Lung (tissue), 12 donors: ENCODE data around the gene PDE1C. TPM values are rescaled to one million over a fixed set of nuclear protein-coding genes. Genes with fewer than 3 reads are reported as not detected.

Experiments used
- ATAC-seq: fragments of 200-7000 bp; cut with Tn5 transposase; one replicate; pipeline ENCODE4 v1.9.1; 2020; ENCODE audit warnings: moderate number of reproducible peaks; ENCODE audit not compliant: insufficient read depth, low FRiP score
- DNase-seq, 3 donors: peaks; one replicate each; pipeline ENCODE4 v3.0.0-alpha.2; 2013 to 2017
- H3K27ac ChIP-seq, 2 donors: one replicate each; pipeline ENCODE4 v1.5.1; 2013; ENCODE audit warnings: mild to moderate bottlenecking in 2 of 2, moderate library complexity in 2 of 2, control low read depth in 1 of 2, inconsistent platforms in 1 of 2, low read depth in 1 of 2, low read length in 1 of 2
- H3K27me3 ChIP-seq, 3 donors: one replicate each; pipeline ENCODE4 v1.5.1; 2013; ENCODE audit warnings: low read length in 2 of 3; ENCODE audit not compliant: control insufficient read depth in 3 of 3, insufficient read depth in 3 of 3
- H3K36me3 ChIP-seq, 4 donors: one replicate each; pipeline ENCODE4 v1.5.1; 2013; ENCODE audit warnings: low read length in 4 of 4, mild to moderate bottlenecking in 1 of 4, moderate library complexity in 1 of 4; ENCODE audit not compliant: control insufficient read depth in 4 of 4, insufficient read depth in 4 of 4
- H3K4me1 ChIP-seq, 5 donors: one replicate each; pipeline ENCODE4 v1.5.1; 2013; ENCODE audit warnings: low read length in 5 of 5, mild to moderate bottlenecking in 2 of 5, moderate library complexity in 1 of 5; ENCODE audit not compliant: control insufficient read depth in 5 of 5, insufficient read depth in 5 of 5
- H3K4me3 ChIP-seq: one replicate; pipeline ENCODE4 v1.5.1; 2013; ENCODE audit warnings: mild to moderate bottlenecking, control low read depth, moderate library complexity
- H3K9ac ChIP-seq, 2 donors: one replicate each; pipeline ENCODE4 v1.5.1; 2013; ENCODE audit warnings: low read length in 2 of 2, control low read depth in 1 of 2; ENCODE audit not compliant: insufficient read depth in 1 of 2
- H3K9me3 ChIP-seq, 4 donors: one replicate each; pipeline ENCODE4 v1.5.1; 2013; ENCODE audit warnings: low read length in 3 of 4, mild to moderate bottlenecking in 1 of 4, moderate library complexity in 1 of 4; ENCODE audit not compliant: control insufficient read depth in 4 of 4, insufficient read depth in 3 of 4
- CTCF ChIP-seq: IDR thresholded peaks from 2 replicates; pipeline ENCODE4 v1.5.1; 2012; ENCODE audit warnings: mild to moderate bottlenecking; ENCODE audit errors: control extremely low read depth, extremely low read depth
- WGBS, 2 donors: extraction: QIAGEN DNeasy Blood & Tissue Kit; methylation state at CpG; one replicate each; pipeline ENCODE4 v1.1.7; 2013; 5-methylcytosine and 5-hydroxymethylcytosine counted together
- polyA plus RNA-seq, 2 donors: library from polyadenylated mRNA; stranded (reverse); fragments of 200-250 nt; gene quantifications; one replicate each; pipeline ENCODE4 v1.2.1, GENCODE V29; 2013
- total RNA-seq, 2 donors: library from RNA; depleted of rRNA in 1 of 2; stranded (reverse); fragments of >200 nt in 1 of 2; gene quantifications; one replicate each; pipeline ENCODE4 v1.2.1, GENCODE V29; 2014 to 2021
- donor health status: control.
- donor health status: control.
- donor health status: Bipolar disorder and iron deficiency.
- donor health status: healthy.
- donor health status: DM: yes; HTN: yes; CAD: no.

The PDE1C gene
- total and polyA plus RNA-seq, 4 donors = 1.9 to 14.3 (median 6.1) TPM

- no peaks in the 10 kb centered on the region for H3K27me3 ChIP-seq
- H3K27ac ChIP-seq = no peak overlapping the region
- DNase-seq (no peak), ATAC-seq (no peak)
- no peak overlapping the region for H3K4me3 ChIP-seq
- TF ChIP-seq CTCF = no peak
- WGBS, 2 donors = 83 to 93% methylated on average over 3 of the region's 3 CpGs
- H3K9me3 ChIP-seq = peaks cover 0 to 3% (median 0%) of the 10 kb centered on the region in 4 donors
- no peak overlapping the region for H3K9ac ChIP-seq
- H3K36me3 ChIP-seq = no peaks in the 10 kb centered on the region
- no peaks in the 10 kb centered on the region for H3K4me1 ChIP-seq
Measured at GRCh38 chr7:31702354-31702753, 367.9 kb downstream of the PDE1C start.
